Jurkat, Clone E6-1 (cell line): ENCODE measurements around the gene OSBPL10.
"Not testable (repeated sequence)": the region's sequence is repeated elsewhere in the genome, so short reads cannot be mapped to it uniquely, and the experiment has no call there.

Source experiments
- DNase-seq: peaks from one replicate; pipeline ENCODE4 v3.0.0-alpha.2; 2011; ENCODE audit warnings: low read depth, low spot score
- H3K4me3 ChIP-seq: 2 replicates; pipeline ENCODE4 v1.5.1; 2011; ENCODE audit warnings: mild to moderate bottlenecking, low read length, control low read depth, moderate library complexity

Gene OSBPL10

DNA sequence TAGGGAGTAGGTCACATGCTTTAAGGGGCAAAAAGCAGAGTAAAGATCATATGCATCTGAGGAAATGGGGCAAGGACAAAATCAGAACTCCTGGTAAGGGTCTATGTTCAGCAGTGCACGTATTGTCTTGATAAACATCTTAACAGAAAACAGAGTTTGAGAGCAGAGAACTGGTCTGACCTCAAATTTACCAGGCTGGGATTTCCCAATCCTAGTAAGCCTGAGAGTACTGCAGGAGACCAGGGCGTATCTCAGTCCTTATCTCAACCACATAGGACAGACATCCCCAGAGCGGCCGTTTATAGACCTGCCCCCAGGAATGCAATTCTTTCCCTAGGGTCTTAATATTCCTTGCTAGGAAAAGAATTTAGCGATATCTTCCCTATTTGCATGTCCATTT lies 14.0 kb upstream of the OSBPL10 start:
- H3K4me3 ChIP-seq, DNase-seq: not testable (repeated sequence)

GRCh38 chr3:31993843-31994242 lies 12.8 kb upstream of the OSBPL10 start:
- H3K4me3 ChIP-seq = no peak overlapping the region
- no peak for DNase-seq

GRCh38 chr3:31992995-31993394 lies 11.9 kb upstream of the OSBPL10 start:
- DNase-seq, H3K4me3 ChIP-seq: not testable (repeated sequence)

GRCh38 chr3:31988271-31988670 lies 7.2 kb upstream of the OSBPL10 start:
- DNase-seq = no peak
- H3K4me3 ChIP-seq = no peak overlapping the region

DNA sequence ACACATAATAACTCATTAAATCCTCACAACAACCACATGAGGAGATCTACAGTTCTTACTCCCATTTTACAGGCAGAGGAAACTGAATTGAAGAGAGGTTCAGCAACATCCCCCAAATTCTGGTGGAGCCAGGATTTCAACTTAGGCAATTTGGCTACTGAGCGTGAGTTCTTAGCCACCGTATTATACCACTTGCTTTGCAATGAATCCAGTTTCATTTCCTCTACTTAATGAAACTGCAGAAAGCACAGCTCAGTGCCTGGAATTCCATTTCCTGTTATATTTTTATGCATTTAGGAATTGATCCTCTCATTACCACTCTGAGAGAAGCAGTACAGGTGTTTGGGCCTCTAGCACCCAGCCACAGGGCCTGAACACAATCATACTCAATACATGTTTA lies 4.8 kb upstream of the OSBPL10 start:
- no peak for DNase-seq
- H3K4me3 ChIP-seq = no peak overlapping the region

GRCh38 chr3:31984321-31984720 lies 3.3 kb upstream of the OSBPL10 start:
- no peak overlapping the region for H3K4me3 ChIP-seq
- no peak for DNase-seq

DNA sequence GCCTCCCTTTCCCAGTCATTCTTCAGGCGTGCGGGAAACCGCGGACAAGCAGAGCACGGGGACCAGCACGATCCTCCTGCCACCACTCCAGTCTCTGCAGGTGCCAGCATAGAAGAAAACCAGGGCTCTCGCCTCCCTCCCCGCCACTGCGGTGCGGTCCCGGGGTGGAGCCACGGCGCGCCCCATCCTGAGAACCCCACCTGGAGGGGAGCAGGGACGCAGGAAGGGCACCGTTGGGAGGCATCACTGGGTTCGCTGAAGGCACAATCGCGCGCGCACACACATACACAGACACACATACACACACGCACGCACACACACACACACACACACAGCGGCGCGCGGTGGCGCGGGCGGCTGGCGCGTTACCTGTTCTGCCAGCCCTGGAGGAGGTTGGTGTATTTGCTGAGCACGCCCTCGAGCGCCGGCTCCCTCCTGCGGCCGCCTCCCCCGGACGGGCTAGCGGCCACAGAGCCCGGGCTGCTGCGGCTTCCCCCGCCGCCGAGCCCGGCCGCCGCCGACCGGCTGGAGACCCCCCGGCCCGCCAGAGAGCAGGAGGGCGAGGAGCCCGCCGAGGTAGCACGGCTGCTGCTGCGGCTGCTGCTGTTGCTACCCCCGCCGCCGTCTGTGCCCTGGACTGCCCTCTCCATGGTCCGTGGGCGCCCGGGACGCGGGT lies 394 bp downstream of the OSBPL10 start:
- peak overlapping the region; percentile 15; the same call in 1 of the 2 replicates for H3K4me3 ChIP-seq
- DNase-seq = no peak

DNA sequence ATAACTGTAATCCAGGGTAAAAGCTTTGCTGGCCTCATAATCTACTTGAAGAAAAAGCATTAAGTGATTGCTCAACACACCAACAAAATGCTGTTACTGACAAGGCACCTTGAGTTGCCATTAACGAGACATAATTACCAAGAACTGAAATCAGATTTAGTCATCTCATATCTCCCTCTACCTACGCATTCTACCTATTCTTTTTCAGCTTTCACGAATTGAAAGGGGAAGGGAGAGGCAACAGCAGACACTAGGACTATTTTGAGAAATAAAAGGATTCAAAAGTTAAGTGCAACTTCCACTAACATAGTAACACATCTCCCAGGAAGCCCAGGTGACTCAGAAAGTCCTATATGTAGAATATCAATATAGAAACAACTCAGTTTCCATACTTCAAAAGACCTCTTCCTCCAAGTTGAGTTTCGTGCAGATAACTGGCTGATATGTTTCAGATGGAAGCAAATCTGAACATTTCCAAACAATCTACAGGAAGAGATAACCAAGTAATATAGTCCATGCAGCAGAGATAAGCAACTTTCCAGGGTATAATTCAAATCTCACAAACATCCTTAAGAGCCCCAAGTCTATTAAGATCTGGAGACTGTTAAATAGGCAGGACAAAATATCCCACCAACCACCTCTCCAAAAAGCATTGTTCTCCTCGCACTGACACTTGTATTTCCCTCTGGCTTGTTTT lies 1.9 kb downstream of the OSBPL10 start:
- no peak for DNase-seq
- no peak overlapping the region for H3K4me3 ChIP-seq

GRCh38 chr3:31978553-31978952 lies 2.5 kb downstream of the OSBPL10 start:
- H3K4me3 ChIP-seq = no peak overlapping the region
- no peak for DNase-seq

DNA sequence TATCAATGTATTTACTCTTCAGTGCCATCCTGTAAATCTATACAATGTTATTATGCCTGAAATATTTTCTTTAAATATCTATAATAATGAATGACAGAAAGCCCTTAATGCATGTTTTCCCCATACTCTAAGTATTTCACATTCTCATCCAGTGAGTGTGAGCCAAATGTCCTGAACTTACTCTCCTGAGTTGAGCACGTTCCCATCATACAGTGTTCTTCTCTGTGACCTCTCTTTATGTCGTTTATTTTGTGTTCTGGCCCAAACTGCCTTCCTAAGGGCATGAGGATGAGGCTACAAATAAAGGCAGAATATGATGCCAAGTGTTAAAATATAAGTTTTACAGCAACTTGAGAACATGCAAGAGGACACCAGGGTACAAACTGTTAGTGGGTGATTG lies 3.3 kb downstream of the OSBPL10 start:
- no peak for DNase-seq
- H3K4me3 ChIP-seq = no peak overlapping the region

- no peak overlapping the region for H3K4me3 ChIP-seq
- no peak for DNase-seq
Observed at GRCh38 chr3:31976302-31976701, 4.8 kb downstream of the OSBPL10 start.

DNA sequence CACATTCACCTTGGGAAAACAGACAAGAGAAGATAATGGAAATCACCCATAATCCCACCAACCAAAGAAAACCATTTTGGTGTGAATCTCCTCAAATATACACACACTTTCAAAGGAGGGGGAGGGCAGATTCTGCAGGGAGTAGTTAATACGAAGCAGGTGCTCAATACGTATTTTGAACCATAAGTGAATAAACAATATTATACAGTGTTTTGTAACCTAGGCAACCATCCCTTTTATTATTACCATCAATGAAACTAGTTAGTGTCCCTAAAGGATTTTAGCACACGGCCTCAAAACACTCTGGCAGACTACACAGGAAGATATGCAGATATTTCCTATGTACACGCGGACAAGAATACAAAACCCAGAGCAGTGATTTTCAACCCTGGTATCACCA lies 6.1 kb downstream of the OSBPL10 start:
- H3K4me3 ChIP-seq = no peak overlapping the region
- no peak for DNase-seq

- no peak for DNase-seq
- no peak overlapping the region for H3K4me3 ChIP-seq
Observed at GRCh38 chr3:31974471-31974870, 6.6 kb downstream of the OSBPL10 start.

GRCh38 chr3:31973837-31974236 lies 7.2 kb downstream of the OSBPL10 start:
- H3K4me3 ChIP-seq = no peak overlapping the region

DNA sequence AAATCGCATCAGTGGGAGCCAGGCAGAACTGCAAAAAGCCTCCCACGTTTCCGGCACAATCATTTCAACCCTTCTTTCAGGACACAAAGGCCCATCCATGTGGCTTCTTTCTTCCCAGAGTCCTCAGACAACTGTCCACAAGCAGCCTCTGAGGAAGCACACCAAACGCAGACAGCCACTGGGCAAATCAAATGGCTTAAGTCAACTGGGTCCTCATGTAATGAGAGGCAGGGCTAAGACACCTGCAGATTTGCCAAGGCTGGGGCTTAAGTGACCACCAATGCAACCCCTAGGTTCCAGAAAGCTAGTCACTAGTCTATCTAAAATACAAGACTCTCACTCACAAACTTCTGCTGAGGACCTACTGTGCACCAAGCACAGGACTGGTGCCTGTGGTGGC lies 8.0 kb downstream of the OSBPL10 start:
- no peak overlapping the region for H3K4me3 ChIP-seq
- no peak for DNase-seq

More at GRCh38 chr3:31973837-31974236, 7.2 kb downstream of the OSBPL10 start:
- no peak for DNase-seq

DNA sequence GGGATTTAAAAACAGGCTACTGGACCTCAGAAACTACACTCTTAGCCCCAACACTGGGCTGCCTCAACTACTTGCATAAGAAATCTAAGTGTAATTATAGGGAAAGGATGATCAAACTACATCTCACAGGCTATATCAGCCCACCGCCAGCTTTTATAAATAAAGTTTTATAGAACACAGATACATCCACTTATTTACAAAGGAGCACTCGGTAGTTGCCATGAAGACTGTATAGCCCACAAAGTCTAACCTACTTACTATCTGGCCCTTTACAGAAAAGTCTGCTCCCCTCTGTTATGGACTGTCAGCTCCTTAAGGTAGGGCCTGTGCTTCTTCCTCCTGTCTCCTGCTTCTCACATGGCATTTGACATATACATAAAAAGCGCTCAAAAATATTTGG lies 9.5 kb downstream of the OSBPL10 start:
- no peak for DNase-seq
- H3K4me3 ChIP-seq = no peak overlapping the region

- no peak for DNase-seq
- no peak overlapping the region for H3K4me3 ChIP-seq
Observed at GRCh38 chr3:31968927-31969418, 12.1 kb downstream of the OSBPL10 start.

DNA sequence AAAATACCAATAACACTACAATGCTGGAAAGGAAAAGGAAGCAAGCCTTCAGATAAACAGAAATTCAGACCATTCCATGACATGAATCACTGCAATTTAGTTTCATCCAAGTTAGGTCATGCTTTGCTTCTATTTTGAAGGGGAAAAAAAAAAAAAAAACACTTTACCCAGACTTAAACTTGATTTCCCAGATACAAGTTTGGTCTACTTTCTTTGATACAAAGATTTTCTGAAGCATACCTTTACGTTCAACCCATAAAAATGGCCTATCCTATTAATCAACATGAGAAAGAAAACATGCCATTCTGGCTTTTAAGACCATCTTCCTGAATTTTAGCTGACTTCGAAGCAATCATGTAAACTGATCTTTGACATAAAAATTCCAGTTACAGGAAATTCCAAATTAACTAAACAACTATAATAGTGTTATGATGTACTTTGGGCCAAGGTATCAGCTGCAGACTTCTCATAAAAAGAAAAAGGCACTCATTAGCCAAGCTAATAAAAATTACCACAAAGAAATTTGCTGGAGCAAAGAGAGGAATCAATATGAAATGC lies 12.6 kb downstream of the OSBPL10 start:
- no peak for DNase-seq
- no peak overlapping the region for H3K4me3 ChIP-seq

DNA sequence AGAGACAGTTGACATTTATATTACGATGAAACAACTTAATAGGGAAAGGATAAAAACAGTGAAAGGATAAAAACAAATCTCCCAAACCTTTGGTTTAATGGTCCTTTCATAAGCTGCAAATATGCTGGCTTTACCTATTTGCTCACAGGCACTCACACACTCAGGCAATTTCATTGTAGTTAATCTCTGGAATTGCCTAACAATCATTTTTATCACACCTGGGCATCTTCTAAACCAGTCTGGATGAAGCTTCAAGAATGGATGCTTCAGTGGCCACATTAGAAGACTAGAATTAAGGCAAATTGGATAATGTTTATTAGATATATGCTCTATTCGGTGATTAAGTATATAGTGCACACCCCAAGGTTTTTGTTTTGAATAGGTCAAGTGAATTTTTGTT lies 13.5 kb downstream of the OSBPL10 start:
- H3K4me3 ChIP-seq = no peak overlapping the region
- no peak for DNase-seq

DNA sequence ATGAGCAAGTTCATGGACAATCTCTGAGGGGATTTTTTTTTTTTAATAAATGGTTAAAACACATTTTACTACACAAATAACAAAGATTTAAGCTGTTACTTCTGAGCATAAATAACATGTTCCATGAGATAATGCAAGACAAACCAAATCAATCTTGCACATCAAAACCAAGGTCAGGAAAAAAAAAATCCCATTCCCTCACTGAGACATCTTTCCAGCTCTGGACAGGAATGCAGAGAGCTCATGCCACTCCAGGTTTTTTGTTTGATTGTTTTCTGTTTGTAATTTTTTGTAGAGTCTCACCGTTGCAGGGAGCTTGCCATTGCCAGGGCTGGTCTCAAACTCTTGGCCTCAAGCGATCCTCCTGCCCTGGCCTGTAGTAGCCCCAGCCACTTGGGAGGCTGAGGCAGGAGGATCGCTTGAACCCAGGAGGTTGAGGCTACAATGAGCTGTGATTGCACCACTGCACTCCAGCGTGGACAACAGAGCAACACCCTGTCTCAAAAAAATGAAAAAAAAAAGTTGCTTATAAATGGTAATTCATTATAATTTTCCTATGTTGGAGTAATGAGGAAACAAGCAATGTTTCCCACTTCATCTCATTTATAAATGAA lies 14.0 kb downstream of the OSBPL10 start:
- no peak for DNase-seq

More for the DNA sequence above, 14.0 kb downstream of the OSBPL10 start:
- H3K4me3 ChIP-seq = no peak overlapping the region
